ENCODE measurements around the gene BOD1.

The BOD1 gene

DNA sequence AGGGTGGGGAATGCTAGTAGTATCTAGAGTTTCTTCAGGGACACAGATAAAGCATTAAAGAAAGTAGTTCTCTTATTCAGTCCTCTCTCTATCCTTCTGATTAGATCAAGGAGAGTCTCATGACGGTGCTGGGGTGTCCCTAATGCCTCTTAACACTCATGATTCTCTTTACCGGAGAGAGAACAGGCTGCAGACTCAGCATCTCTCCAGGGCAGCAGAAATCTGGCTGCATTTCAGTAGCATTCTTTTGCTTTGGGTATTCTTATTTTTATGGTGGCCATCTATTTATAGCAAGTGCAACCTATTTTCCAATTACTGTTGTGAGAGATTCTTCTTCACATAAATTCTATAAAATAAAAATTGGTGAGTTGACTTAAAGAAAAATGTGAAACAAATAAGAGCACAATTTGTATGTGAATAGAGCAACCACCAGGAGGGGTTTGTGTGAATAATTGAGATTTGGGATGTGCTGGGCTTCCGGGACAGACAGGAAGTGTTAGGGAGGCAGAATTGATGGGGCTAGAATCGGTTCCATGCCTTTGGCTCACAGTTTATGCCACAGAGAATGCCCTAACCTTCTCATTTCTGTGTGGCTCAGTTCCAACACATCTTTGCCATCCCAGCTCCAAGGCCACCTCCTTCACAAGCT lies 23.8 kb upstream of the BOD1 start:
- DNase-seq, result no peak

DNA sequence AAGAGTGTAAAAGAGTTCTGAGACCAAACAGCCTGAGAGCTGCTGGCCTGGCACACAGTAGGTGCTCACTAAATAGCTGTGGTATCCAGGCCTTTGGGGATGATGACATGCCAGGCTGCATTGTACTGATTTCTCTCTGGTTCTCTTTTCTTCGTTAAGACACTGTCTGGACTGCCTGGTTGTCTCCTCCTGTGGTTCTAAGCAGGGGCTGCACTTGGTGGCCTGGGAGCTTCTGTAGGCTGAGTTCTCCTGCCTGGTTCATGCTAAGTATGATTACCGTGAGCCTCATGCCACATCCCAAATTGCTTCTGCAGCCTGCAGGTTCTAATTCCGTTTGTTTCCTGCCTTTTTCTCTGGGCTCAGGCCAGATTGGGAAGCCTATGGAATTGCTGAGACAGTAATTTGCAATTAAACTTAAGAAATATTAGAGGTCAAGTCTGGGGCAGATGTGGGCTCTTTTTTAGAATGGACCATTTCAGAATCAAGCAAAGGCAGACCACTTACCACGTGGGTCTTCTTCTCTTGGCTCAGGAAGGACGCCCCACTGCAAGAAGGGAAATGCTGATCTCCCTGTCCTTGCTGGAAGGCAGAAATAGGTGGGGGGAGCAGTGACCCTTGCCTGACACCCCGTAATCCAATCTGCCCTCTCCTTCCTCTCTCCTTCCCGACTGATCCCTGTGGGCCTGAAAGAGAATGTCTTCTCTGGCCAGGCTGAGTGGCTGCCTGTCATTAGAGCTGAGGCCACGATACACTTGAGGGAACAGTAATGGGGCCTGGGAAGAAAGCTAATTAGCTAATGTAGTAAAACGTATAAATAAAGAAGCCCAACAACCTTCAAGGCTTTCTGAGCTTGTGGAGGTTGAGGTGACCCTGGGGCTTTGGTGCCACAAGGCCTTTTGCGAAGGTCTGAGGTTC lies 21.9 kb upstream of the BOD1 start:
- no peak for DNase-seq

DNA sequence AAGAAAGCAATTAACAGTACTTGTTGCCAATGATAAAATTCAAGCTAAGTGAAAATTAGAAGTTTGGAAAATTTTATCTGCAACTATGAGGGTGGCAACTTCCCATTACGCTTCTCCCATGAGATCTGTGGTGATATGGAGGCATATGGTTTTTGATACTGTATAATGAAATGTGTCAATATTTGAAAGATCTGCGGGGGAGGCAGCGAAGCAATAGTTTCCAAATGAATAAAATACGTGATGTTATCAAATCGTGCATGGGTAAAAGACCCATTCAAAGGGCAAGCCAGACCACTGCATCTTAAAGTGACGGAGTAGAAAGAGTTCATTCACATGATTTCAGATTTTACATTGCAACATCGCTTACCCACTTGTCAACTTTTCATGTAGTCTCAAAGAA lies 20.9 kb upstream of the BOD1 start:
- DNase-seq, result no peak

DNA sequence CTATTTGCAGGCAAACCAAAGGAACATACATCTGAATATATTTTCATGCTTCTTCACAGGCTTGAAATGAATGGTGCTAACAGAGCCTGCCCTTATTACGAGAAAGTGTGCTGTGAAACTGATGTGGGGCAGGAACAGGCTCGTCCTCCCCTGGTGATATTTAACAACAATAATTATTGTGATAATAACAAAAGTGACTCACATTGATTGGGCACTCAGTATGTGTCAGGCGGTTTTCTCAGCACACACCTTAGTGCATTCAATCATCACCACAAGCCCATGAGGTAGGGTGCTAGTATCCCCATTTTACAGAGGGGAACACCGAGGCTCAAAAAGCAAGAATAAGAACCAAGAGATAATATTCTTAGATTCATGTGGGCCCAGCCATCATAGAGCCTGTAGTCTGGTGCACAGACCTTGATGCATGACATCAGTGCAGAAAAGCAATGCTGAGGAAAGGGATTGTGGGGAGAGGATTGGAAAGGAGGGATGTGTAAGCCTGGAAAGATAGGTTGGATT lies 18.1 kb upstream of the BOD1 start:
- no peak for DNase-seq

DNA sequence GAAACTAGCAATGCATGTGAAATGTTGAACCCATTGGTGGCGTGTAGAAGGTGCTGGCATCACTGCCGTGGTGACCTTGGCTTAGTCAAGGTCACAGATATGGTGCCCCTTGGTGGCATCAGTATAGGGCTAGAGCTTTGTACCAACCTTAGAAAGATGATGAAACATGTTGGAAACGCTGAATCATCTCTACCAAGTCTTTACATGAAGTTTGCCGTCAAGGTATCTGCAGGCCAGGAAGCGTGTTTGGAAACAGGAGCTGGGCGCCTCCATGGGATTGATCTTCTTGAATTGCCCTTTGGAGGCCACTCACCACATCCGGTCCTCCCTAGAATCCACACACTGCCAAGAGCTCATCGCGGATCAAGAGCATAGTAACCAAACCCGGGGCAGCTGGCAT lies 16.9 kb upstream of the BOD1 start:
- DNase-seq, result no peak

DNA sequence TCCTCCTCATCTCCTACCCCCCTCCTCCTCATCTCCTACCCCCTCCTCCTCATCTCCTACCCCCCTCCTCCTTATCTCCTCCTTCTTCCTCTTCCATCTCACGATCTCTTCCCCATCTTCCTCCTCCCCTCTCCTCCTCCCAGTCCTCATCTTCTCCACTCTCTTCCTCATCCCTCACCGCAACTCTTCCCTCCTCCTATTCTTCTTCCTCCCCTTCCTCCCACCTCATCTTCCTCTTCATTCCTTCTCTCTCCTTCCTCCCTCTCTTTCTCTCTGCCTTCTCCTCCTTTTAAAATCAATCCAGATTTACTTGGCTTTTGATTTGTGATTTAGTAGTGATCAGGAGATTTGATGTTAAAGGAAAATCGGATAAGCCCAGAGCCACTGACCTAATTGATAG lies 15.0 kb upstream of the BOD1 start:
- no peak for DNase-seq

DNA sequence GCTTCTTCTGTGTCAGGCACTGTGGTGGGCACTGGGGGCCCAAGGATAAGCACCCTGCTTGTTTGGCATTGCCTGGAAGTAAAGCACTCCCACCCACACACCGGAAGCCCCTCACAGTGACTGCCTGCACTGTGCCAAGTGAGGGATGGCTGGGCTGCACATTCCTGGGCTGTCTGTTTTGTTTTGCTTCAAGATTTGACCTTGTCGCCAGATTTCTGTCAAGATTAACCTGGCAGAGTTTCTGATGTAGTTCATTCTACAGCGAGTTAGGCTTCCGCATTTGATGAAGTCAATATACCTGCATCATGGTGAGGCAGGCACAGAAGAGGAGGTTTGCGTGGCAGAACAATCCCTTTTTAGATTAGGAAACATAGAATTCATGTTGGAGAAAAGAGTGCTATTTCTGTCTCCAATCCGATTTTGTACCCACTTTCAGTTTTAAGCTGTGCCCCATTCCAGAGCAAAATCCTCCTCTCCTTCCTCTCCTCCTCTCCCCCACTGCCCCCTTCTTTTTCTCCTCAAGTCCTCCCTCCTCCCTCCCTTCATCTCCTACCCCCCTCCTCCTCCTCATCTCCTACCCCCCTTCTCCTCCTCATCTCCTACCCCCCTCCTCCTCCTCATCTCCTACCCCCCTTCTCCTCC lies 14.4 kb upstream of the BOD1 start:
- DNase-seq, result no peak

DNA sequence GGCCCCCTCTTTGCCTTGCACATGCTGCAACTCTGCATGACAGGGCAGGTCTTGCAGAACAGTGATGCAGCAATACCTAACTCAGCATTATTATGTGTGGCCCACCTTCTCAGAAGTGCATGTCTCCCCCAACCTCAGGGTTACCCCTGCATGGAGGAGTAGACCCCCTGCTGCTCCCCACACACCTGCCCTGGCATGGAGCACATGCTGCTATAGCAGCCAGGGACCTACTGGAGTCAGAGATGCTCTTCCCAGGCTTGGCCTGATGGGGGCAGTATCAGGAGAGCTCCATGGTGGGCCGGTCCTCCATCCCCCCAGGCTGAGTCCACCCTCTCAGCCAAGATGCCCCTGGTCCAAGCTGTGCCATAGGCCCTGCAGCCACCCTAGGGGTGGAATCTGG lies 13.2 kb upstream of the BOD1 start:
- no peak for DNase-seq

DNA sequence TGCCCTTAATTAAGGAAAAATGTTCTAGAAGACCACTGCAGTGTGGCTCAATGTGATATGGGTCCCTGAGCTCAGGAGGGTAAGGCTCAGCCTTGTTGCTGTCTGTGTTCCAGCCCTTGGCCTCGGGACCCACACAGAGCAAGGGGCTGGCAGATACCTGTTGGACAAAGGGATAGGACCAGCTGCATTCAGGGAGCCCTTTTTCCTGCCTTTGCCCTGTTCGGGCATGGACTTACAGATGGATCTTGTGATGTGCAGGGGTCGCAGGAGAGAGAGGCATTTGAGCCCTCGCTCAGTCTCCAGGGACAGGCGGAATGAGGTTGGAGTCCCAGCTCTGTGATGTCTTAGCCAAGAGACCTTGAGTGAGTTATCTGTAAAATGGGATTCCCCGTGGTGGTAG lies 12.1 kb upstream of the BOD1 start:
- DNase-seq, result no peak

DNA sequence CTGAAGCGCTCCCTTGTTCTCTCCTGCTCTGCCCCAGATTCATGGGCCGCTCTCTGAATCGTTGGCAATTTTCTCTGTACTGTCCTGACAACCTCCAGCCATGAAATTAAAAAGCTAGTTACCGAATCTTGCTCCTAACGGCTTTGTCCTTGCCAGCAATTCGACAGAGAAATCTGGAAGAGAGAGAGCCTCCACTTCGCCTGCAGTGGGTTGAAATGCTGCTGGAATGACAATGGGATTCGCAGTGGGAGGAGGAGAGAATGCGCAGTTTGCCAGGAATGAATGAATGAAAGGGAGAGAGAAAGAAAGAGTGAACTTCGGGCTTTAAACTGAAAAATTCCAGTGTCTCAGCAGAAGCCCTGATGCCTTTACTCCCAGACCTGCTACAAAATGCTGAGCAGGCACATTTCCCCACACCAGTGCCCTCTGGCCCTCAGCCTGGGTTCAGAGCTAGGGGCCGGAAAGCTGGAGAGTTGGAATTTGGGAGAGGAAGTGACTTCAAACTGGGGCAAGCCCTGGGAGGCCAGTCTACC lies 11.5 kb upstream of the BOD1 start:
- DNase-seq, result no peak

DNA sequence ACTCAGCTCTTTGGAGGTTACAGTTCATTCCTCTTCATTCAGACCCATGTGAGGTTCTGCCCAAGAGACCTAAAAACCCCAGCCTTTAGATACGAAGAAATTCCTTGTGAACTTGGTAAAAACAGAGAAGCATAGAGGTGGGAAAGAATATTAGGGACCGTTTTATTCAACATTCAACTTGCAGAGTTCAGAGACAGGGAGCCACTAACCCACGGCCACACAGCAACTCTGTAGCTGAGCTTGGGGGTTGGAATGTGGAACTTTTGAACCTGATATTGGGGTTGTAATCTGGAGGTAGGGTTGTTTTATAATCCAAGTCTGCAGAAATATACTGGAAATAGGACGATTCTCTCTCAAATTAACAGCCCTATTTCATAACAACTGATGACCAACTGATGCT lies 10.8 kb upstream of the BOD1 start:
- DNase-seq, result no peak

DNA sequence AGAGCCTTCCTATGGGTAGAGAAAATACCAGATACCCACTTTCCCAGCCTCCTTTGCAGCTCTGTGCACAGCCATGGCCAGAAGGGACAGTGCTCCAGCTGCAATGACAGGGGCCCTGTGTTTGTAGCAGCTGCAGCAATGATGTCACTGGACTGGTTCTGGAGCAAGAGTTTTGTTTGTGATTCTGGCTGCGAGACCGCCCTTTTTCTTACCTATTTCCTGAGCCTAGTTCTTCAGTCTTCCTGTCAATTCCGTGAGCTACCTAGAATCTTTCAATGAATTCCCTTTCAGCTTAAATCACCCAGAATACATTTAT lies 10.0 kb upstream of the BOD1 start:
- DNase-seq, result no peak

DNA sequence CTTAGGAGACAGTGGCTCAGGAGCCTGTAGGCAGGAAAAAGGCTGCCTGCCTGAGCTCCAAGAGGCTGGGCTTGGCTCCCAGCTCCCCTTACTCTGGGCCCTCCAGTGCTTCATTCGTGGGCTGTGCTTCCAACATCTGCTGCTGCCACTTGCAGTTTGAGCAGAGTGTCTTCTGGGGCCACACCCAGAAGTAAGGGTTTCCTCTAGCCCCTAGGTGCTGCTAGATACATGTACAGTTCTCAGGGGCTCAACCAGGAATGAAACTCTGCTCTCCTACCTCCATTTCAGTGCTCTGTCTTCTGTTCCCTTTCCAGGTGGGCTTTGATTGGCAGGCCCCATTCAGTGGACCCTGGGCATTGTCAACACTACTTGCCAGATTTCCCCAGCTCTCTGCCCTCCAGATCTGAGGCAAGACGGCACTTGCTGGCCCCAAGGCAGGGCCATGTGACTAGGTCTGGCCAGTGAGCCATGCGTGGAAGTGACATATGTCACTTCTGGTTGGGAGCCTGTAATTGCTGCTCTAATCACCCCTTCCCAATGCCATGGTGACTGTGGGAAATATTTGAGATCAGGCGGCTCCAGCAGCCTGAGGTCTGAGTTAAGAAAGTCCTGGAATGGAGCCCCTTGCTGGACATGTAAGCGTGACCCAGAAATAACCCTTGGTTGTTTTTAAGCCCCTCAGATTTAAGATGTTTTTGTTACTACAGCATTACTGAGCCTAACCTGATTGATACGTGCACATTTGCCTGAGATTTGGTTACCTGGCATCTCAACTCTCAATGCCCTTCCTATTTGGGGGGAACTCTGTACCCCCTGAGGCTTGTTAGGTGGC lies 9.4 kb upstream of the BOD1 start:
- no peak for DNase-seq

DNA sequence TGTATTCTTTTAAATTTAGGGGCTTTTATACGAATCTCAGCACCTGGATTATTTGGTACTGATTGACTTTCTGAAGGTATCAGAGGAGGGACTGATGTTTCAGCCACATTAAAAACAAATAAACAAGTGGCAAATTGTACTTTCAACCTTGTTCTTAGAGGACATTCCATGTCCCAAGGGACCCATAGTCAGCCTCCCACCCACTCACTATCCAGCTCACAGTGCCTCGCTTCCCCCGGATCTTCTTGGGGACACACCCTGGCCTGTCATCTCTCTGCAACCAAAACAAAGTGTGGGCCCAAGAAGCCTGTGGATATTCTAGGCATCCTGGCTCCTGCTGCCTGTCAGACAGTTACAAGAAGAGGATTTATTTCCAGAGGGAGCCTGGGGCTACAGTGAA lies 8.8 kb upstream of the BOD1 start:
- DNase-seq, result no peak

DNA sequence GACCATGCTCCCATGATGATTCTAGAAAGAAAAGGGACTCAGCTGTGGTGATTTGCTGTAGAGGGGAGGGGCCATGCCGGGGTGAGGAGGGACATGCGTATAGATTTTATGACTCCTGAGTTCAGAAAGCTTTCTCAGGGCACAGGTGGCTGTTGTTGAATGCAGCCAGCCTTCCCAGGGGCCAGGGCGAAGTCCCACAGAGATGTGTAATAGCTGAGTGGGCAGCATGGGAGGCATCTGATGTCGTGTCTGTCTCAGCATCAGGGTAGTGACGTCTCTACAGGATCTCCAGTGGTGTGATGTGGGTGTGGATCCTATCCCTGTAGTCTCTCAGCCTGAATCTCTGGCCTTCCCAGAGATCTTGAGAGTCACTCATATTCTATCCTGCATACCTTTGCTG lies 7.8 kb upstream of the BOD1 start:
- DNase-seq, result no peak

DNA sequence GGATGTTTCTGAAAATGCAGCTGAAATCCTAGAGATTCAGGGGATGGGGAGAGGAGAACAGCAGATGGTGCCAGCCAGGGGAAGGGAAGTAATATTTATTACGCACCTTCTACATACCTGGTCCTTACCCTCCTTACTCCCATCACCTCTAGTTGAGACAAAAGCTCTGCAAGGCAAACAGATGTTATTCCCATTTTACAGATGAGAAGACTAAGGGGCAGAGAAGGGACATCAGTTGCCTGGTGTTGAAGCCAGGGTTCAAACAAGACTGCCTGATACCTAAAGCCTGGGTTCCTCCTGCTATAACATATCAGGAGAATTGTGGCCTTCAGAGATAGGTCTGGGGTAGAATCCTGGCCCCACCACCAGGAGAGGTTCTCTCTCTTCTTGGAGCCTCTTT lies 7.3 kb upstream of the BOD1 start:
- DNase-seq, result no peak

DNA sequence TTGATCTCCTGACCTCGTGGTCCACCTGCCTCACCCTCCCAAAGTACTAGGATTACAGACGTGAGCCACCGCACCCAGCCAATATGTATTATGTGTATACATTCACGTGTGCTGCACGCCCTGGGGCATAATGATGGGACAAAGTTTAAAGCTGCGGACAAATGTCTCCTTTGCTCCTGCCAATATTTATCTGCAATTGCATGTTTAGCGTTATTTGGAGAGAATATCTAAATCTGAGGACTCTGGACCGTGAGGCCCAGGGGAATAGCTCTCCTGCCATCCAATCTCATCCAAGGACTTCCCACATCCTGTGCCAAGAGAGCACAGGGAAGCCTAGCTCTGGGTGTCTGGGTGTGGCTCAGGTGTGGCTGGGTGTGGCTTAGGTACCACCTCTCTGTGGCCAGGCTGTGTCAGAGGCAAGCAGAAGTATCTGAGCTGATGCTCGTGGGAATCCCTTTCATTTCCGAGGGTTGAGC lies 6.9 kb upstream of the BOD1 start:
- DNase-seq, result no peak

DNA sequence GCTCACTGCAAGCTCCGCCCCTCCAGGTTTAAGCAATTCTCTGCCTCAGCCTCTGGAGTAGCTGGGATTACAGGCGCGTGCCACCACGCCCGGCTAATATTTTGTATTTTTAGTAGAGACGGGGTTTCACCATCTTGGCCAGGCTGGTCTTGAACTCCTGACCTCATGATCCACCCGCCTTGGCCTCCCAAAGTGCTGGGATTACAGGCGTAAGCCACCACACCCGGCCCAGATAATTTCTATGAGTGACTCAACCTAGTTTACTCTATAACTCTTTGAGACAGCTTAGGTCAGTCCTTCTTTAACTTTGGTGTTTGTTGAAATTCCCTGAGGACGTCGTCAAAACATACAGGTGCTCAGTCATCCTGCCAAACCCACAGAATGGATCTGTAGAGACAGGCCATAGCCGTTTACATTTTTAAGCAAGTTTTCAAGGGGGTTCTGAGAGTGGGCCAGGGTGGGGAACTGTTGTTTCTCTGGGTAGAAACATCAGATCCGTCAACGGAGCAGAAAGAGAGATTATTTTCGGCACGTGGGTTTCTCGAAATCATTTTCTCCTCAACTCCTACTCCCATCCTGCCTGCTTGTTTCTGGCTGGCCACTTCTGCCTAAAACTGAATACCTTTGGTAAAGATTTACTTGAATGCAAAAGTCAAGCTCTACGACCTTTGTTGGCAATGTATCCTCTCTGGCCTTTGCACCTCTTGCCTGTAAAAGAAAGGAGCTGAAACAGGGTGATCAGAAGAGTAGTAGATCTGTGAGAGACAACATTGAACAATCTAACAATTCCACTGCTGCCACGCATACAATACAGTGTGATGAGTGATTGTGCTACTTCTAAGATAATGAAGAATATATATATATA lies 6.0 kb upstream of the BOD1 start:
- DNase-seq, result no peak

DNA sequence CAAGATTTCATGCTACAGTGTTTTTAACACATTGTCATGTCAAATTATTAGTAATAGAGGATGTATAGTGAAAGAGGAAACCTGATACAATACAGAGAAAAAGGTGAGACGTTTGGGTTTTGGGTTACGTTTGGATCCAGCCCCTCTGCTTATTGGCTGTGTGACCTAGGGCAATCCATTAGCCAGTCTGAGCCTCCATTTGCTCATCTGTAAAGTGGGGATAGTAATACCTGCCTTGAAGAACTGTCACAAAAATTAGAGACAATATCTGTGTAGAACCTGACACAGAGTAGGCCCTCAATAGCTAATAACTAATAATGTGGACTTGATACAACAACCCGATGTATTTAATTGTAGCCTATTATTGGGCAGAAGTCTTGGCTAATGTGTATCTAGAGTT lies 4.3 kb upstream of the BOD1 start:
- DNase-seq, result no peak

DNA sequence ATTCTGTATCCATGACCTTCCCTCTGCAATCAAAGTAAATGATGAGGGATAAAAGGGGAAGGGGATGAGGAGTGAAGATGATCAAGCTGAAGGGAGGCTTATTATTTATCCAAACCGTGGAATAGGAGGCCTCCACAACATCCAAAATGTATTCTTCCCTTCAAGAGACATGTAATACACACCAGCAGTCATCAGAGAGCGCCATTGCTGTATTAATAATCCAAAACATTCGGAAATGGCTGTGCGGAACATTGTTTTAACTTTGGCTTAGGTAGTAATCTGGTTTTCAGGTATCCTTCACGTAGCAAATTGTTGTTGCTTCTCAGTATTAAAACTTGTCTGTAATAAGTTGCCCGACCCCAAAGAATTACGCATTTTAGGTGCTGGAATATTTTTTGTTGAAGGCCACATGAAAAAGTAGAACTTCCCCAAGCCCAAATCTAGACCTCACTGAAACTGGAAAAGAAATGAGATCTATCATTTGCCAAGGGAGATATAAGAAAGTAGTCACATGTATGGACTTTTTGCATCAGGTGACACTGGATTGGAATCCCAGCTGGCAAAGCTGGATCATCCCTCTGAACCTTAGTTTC lies 2.6 kb upstream of the BOD1 start:
- DNase-seq, result peak; percentile 15

DNA sequence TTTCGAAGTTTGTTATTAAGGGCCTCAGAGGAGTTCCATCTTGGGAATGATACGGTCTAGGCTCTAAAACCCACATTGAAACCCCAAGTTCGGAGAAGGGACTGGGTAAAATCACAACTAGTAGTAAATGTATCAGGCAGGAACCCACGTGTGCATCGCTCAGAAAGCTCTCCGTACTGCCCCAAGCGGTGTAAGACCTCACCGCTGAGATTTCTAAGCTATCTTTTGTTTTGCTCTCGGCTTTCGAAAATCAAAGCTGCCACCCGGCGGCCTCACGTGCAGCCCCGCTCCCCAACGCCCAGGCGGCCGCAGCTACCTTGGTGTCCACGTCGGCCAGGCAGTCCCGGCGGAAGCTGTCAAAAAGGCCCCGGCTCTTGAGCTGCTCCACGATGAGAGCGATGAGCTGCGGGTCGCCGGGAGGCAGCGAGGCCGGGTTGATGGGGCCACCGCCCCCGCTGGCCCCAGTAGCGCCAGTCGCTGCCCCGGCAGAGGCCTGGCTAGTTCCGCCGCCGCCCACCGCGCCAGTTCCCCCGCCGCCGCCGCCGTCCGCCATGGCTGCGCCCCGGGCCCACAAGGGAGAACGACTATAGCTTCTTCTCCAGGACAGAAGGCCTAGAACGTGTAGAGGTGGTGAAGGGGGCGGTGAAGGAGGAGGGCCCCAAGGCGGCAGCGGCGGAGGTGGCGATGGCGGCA lies 420 bp downstream of the BOD1 start:
- peak; percentile 56 for DNase-seq

Measured in NCI-H226 (cell line).